ENCODE measurements around the gene FER1L5. TPM values are rescaled to one million over a fixed set of nuclear protein-coding genes. Genes with fewer than 3 reads are reported as not detected.

The FER1L5 gene
- total and polyA plus RNA-seq, 12 donors = 0.02 to 0.87 (median 0.14) TPM; not detected in 1

DNA sequence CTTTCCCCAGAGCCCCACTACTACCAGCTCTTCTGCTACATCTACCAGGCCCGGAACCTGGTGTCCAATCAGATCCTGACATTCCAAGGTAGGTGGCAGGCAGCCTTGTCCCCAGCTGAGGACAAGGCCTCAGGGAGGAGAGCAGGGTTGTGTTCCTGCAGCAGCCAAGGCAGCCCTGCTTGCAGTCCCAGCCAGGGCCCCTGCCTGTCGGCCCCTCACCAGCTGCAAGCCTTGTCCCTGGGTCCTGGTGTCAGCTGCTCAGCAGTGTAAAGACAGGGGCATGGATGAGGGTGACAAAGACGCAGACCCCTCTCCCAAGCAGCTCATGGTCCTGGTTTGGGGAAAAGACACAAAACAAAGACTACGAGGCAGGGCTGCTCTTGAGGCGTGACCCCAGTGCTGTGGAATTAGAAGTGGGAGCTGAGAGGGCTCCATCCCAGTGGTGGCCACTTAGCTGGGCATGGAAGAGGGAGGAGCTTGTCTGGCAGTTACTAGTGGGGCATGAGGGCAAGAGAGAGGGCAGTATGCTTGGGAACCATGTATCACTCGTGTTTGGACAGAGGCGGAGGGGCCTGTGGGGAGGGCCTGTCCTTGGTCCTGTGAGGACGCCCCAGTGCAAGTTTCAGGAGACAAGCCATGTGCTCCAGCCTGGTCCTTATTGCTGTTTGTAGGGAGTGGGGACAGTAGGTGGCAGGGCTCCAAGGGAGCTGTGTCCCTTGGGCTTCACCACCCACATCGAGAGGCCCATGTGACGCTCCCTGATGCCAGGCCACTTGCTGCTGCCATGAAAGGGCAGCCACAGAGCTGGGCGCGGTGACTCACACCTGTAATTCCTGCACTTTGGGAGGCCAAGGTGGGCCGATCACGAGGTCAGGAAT lies 49.8 kb downstream of the FER1L5 start:
- Histone ChIP-seq H3K36me3 (replicated peaks in 1 of 2) (no peaks in the 10 kb centered on the region), H3K27me3 (no peaks in the 10 kb centered on the region), H3K9me3 (replicated peaks in 1 of 3) (no peaks in the 10 kb centered on the region), H3K4me3 (no peak overlapping the region), H3K4me1 (replicated peaks in 1 of 2) (peaks cover 3 to 10% of the 10 kb centered on the region in 2 donors), H3K27ac (no peak overlapping the region)
- WGBS, 4 donors = 75 to 89% (median 80%) methylated on average over 9 to 14 of the region's 14 CpGs
- TF ChIP-seq POLR2A (IDR thresholded peaks at IDR 0.05) = no peak
- TF ChIP-seq, protein P1, sequence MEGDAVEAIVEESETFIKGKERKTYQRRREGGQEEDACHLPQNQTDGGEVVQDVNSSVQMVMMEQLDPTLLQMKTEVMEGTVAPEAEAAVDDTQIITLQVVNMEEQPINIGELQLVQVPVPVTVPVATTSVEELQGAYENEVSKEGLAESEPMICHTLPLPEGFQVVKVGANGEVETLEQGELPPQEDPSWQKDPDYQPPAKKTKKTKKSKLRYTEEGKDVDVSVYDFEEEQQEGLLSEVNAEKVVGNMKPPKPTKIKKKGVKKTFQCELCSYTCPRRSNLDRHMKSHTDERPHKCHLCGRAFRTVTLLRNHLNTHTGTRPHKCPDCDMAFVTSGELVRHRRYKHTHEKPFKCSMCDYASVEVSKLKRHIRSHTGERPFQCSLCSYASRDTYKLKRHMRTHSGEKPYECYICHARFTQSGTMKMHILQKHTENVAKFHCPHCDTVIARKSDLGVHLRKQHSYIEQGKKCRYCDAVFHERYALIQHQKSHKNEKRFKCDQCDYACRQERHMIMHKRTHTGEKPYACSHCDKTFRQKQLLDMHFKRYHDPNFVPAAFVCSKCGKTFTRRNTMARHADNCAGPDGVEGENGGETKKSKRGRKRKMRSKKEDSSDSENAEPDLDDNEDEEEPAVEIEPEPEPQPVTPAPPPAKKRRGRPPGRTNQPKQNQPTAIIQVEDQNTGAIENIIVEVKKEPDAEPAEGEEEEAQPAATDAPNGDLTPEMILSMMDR (IDR thresholded peaks at IDR 0.05) = no peak
- peak in 1 of 7 donors; percentile 24 for DNase-seq
- intact Hi-C loops (cut with DNase I) = no loop called here

DNA sequence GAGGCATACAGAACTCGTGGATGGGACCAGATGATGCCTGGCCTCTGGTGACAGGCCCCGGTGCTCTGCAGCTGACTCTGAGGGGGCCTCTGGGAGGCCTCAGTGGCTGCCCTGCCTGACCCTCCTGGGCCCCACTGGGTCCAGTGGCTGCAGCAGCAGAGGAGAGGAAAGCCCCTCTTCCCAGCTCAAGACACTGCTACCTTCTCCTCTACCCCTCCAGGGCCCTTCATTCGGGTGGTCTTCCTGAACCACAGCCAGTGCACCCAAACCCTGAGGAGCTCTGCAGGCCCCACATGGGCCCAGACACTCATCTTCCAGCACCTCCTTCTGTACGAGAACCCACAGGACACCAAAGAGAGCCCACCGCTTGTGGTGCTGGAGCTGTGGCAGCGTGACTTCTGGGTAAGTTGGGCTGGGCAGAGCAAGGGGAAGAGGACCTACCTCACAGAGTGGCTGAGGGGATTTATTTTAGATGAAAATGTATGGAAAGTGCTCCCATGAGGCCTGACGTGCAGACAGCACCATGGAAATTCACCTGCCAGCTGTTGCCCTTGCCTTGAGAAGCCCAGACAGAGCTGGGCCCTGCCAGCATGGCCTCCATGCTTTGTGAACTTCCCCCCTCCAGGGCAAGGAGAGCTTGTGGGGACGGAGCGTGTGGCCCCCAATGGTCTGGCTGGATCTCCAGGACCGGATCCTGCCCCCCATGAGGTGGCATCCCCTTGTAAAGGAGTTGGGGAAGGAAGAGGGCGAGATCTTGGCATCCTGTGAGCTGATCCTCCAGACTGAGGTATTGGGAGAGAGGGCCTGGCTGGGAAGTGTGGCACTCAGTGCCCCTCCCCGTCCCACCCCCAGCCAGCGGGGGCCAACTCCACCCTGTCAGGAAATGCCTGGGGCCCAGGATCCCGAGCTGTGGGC lies 51.0 kb downstream of the FER1L5 start:
- TF ChIP-seq POLR2A (IDR thresholded peaks at IDR 0.05) = no peak
- TF ChIP-seq, protein P1 (IDR thresholded peaks at IDR 0.05) = no peak
- H3K9me3 ChIP-seq (replicated peaks in 1 of 3) = no peaks in the 10 kb centered on the region
- H3K4me3 ChIP-seq = no peak overlapping the region
- DNase-seq = no peak
- H3K27ac ChIP-seq = no peak overlapping the region
- H3K36me3 ChIP-seq (replicated peaks in 1 of 2) = no peaks in the 10 kb centered on the region
- H3K4me1 ChIP-seq (replicated peaks in 1 of 2) = no peaks in the 10 kb centered on the region
- intact Hi-C loops (cut with DNase I) = no loop called here
- WGBS, 4 donors = 74 to 89% (median 86%) methylated on average over 6 to 14 of the region's 14 CpGs
- no peaks in the 10 kb centered on the region for H3K27me3 ChIP-seq

- no peaks in the 10 kb centered on the region for H3K4me1 ChIP-seq (replicated peaks in 1 of 2)
- H3K4me3 ChIP-seq = no peak overlapping the region
- H3K9me3 ChIP-seq (replicated peaks in 1 of 3) = no peaks in the 10 kb centered on the region
- H3K27ac ChIP-seq = no peak overlapping the region
- H3K27me3 ChIP-seq = no peaks in the 10 kb centered on the region
- DNase-seq = no peak
- 91 to 95% (median 93%) methylated on average over 7 to 8 of the region's 8 CpGs for WGBS, 4 donors
- no peaks in the 10 kb centered on the region for H3K36me3 ChIP-seq (replicated peaks in 1 of 2)
- intact Hi-C loops (cut with DNase I) = no loop called here
- TF ChIP-seq, protein P1 (IDR thresholded peaks at IDR 0.05) = no peak
- no peak for TF ChIP-seq POLR2A (IDR thresholded peaks at IDR 0.05)
These were observed 51.7 kb downstream of the FER1L5 start for GRCh38 chr2:96694279-96694678.

DNA sequence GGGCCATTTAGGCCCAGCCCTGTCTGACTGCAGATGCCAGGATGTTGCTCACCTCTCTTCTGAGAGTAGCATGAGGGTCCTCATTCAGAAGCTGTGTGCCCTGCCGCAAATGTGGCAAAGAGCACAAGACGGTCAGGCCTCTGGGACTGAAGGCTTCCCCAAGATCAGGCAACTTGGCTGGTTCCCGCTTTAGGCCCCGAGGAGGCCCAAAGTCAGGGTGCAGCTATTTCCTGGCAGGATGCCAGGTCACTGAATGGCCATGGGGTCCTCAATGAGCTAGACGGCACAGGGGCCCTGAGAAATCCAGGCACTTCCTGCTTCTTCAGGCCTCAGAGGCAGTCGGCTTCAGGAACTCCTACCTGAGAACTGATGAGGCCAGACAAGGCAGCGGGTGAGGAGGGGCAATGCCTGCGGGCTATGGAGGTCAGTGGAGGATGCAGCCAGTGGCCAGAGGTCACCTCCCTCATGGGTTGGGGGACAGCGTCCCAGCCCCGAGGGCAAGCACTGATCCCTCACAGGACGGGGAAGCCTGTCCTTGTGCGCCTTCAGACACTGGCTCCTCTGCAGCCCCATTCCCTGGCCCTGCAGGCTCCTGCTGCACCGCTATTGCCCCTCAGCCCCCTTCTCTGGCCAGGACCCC lies 52.4 kb downstream of the FER1L5 start:
- no peak for DNase-seq
- 80 to 86% (median 84%) methylated on average over 5 to 13 of the region's 13 CpGs for WGBS, 4 donors
- Histone ChIP-seq H3K9me3 (replicated peaks in 1 of 3) (no peaks in the 10 kb centered on the region), H3K27me3 (no peaks in the 10 kb centered on the region), H3K4me1 (replicated peaks in 1 of 2) (no peaks in the 10 kb centered on the region), H3K27ac (no peak overlapping the region), H3K4me3 (no peak overlapping the region), H3K36me3 (replicated peaks in 1 of 2) (no peaks in the 10 kb centered on the region)
- intact Hi-C loops (cut with DNase I) = no loop called here
- TF ChIP-seq, protein P1 (IDR thresholded peaks at IDR 0.05) = no peak
- no peak for TF ChIP-seq POLR2A (IDR thresholded peaks at IDR 0.05)

All from adrenal gland (tissue), 12 donors.